ENCODE measurements around the gene TMEM163. TPM values are rescaled to one million over a fixed set of nuclear protein-coding genes. Genes with fewer than 3 reads are reported as not detected.

The TMEM163 gene
- polyA plus RNA-seq, 3 donors, result 0.01 TPM; not detected in 2

- no CpG with 5 or more reads among the region's 5 CpGs for WGBS (ENCODE audit: insufficient coverage)
- TF ChIP-seq, protein P1, sequence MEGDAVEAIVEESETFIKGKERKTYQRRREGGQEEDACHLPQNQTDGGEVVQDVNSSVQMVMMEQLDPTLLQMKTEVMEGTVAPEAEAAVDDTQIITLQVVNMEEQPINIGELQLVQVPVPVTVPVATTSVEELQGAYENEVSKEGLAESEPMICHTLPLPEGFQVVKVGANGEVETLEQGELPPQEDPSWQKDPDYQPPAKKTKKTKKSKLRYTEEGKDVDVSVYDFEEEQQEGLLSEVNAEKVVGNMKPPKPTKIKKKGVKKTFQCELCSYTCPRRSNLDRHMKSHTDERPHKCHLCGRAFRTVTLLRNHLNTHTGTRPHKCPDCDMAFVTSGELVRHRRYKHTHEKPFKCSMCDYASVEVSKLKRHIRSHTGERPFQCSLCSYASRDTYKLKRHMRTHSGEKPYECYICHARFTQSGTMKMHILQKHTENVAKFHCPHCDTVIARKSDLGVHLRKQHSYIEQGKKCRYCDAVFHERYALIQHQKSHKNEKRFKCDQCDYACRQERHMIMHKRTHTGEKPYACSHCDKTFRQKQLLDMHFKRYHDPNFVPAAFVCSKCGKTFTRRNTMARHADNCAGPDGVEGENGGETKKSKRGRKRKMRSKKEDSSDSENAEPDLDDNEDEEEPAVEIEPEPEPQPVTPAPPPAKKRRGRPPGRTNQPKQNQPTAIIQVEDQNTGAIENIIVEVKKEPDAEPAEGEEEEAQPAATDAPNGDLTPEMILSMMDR (IDR thresholded peaks at IDR 0.05), result no peak
- intact Hi-C loops (cut with micrococcal nuclease), result no loop called here
Observed at GRCh38 chr2:134648586-134648985, 70.2 kb downstream of the TMEM163 start.

DNA sequence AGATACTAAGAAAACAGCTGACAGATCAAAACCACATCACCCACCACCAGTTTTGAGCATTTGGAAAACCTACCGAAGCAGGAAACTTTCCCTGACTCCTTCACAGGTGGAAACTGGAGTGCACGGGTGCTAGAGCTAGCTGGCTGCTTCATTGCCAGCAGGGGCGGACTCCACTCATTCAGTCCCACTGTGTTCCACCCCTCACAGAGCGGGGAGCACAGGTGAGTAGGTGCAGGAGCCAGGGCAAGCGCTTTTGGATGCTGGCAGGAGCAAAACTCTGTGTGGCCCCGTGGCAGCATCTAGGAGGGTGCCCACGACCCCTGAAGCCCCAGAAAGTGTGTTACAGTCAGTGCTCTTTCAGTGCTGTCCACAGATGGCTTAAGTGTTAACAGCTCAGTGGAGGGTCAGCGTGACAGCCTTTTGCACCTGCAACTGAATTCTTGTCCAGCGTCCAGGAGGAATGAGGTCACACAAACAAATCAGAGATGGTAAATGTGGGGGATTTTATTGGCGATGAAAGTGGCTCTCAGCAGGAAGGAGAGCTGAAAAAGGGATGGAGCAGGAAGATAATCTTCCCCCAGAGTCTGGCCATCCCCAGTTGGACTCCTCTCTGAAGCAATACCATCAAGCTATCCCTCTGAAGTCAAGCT lies 71.1 kb downstream of the TMEM163 start:
- H3K9me3 Mint-ChIP-seq, result peaks cover 0 to 3% (median 0%) of the 10 kb centered on the region in 7 donors
- H3K4me2 ChIP-seq (replicated peaks; ENCODE audit: extremely low read depth, low read length, poor library complexity, severe bottlenecking), result no peak overlapping the region
- H3K27me3 ChIP-seq (ENCODE audit: control insufficient read depth in 2 of 2, insufficient read depth in 2 of 2, low read length in 2 of 2), result no peaks in the 10 kb centered on the region
- DNase-seq, result no peak
- no peaks in the 10 kb centered on the region for H3K27me3 Mint-ChIP-seq (ENCODE audit: low read depth in 3 of 3)
- no peaks in the 10 kb centered on the region for H3K4me1 ChIP-seq (ENCODE audit: control insufficient read depth in 1 of 2, insufficient read depth in 2 of 2, low read length in 2 of 2)
- TF ChIP-seq, protein P1 (IDR thresholded peaks at IDR 0.05), result no peak
- no peak overlapping the region for H3K27ac ChIP-seq (ENCODE audit: low read depth in 1 of 2, low read length in 2 of 2)
- no peaks in the 10 kb centered on the region for H4K20me1 ChIP-seq (ENCODE audit: insufficient read depth, low read length)
- no peak overlapping the region for H3K4me3 ChIP-seq (replicated peaks in 1 of 3; ENCODE audit: low read depth in 2 of 3, low read length in 3 of 3)
- 97% methylated on average over 5 of the region's 10 CpGs for whole genome bisulfite sequencing (ENCODE audit: insufficient coverage)
- H3K4me3 Mint-ChIP-seq, result no peak overlapping the region
- H3K9me3 ChIP-seq (replicated peaks in 1 of 2; ENCODE audit: control insufficient read depth in 1 of 2, insufficient read depth in 1 of 2, low read length in 2 of 2), result no peaks in the 10 kb centered on the region
- H3K79me2 ChIP-seq (ENCODE audit: insufficient read depth, low read length), result no peaks in the 10 kb centered on the region
- no peaks in the 10 kb centered on the region for H3K36me3 ChIP-seq (replicated peaks in 1 of 2; ENCODE audit: control insufficient read depth in 1 of 2, insufficient read depth in 2 of 2, low read length in 2 of 2)
- no peaks in the 10 kb centered on the region for H3K36me3 Mint-ChIP-seq
- intact Hi-C loops (cut with micrococcal nuclease), result no loop called here
- H3K27ac Mint-ChIP-seq, result no peak overlapping the region
- no peaks in the 10 kb centered on the region for H3K4me1 Mint-ChIP-seq
- no peak overlapping the region for H3K9ac ChIP-seq (ENCODE audit: insufficient read depth, low read length, poor library complexity, severe bottlenecking)
- H2AFZ ChIP-seq (ENCODE audit: insufficient read depth, low read depth, low read length, poor library complexity, severe bottlenecking), result no peak overlapping the region

More at GRCh38 chr2:134648586-134648985, 70.2 kb downstream of the TMEM163 start:
- Mint-ChIP-seq H3K27ac (no peak overlapping the region), H3K9me3 (peaks cover 0 to 3% (median 0%) of the 10 kb centered on the region in 7 donors), H3K4me1 (no peaks in the 10 kb centered on the region), H3K27me3 (ENCODE audit: low read depth in 3 of 3) (no peaks in the 10 kb centered on the region), H3K36me3 (no peaks in the 10 kb centered on the region), H3K4me3 (no peak overlapping the region)
- no peak overlapping the region for H3K4me2 ChIP-seq (replicated peaks; ENCODE audit: extremely low read depth, low read length, poor library complexity, severe bottlenecking)
- H4K20me1 ChIP-seq (ENCODE audit: insufficient read depth, low read length), result no peaks in the 10 kb centered on the region
- no peaks in the 10 kb centered on the region for H3K4me1 ChIP-seq (ENCODE audit: control insufficient read depth in 1 of 2, insufficient read depth in 2 of 2, low read length in 2 of 2)
- no peak overlapping the region for H2AFZ ChIP-seq (ENCODE audit: insufficient read depth, low read depth, low read length, poor library complexity, severe bottlenecking)
- H3K27ac ChIP-seq (ENCODE audit: low read depth in 1 of 2, low read length in 2 of 2), result no peak overlapping the region
- DNase-seq, result no peak
- no peaks in the 10 kb centered on the region for H3K79me2 ChIP-seq (ENCODE audit: insufficient read depth, low read length)
- no peaks in the 10 kb centered on the region for H3K36me3 ChIP-seq (replicated peaks in 1 of 2; ENCODE audit: control insufficient read depth in 1 of 2, insufficient read depth in 2 of 2, low read length in 2 of 2)
- H3K4me3 ChIP-seq (replicated peaks in 1 of 3; ENCODE audit: low read depth in 2 of 3, low read length in 3 of 3), result no peak overlapping the region
- H3K9me3 ChIP-seq (replicated peaks in 1 of 2; ENCODE audit: control insufficient read depth in 1 of 2, insufficient read depth in 1 of 2, low read length in 2 of 2), result no peaks in the 10 kb centered on the region
- H3K9ac ChIP-seq (ENCODE audit: insufficient read depth, low read length, poor library complexity, severe bottlenecking), result no peak overlapping the region
- no peaks in the 10 kb centered on the region for H3K27me3 ChIP-seq (ENCODE audit: control insufficient read depth in 2 of 2, insufficient read depth in 2 of 2, low read length in 2 of 2)
